Osteoblast (primary cell): ENCODE measurements around the gene LILRB5. TPM values are rescaled to one million over a fixed set of nuclear protein-coding genes. Genes with fewer than 3 reads are reported as not detected.
"Not testable (repeated sequence)": the region's sequence is repeated elsewhere in the genome, so short reads cannot be mapped to it uniquely, and the experiment has no call there.

ENCODE experiments used
- DNase-seq: peaks from one replicate; pipeline ENCODE4 v3.0.0; 2011; ENCODE audit warnings: low spot score, mixed read lengths; ENCODE audit not compliant: insufficient read length; ENCODE audit errors: missing footprints
- H2AFZ ChIP-seq: 2 replicates; pipeline ENCODE4 v1.6.0; 2011; ENCODE audit warnings: mild to moderate bottlenecking, low read length
- H3K27ac ChIP-seq: 2 replicates; pipeline ENCODE4 v1.5.1; 2011; ENCODE audit warnings: mild to moderate bottlenecking, low read depth, low read length, moderate library complexity
- H3K27me3 ChIP-seq: 2 replicates; pipeline ENCODE4 v1.6.0; 2012; ENCODE audit warnings: mild to moderate bottlenecking, control low read depth, inconsistent platforms, low read length, moderate library complexity; ENCODE audit not compliant: insufficient read depth
- H3K36me3 ChIP-seq: 2 replicates; pipeline ENCODE4 v1.5.1; 2011; ENCODE audit warnings: mild to moderate bottlenecking, low read length, control low read depth, moderate library complexity; ENCODE audit not compliant: insufficient read depth
- H3K4me1 ChIP-seq: 2 replicates; pipeline ENCODE4 v1.5.1; 2011; ENCODE audit warnings: mild to moderate bottlenecking, low read length, control low read depth, moderate library complexity; ENCODE audit not compliant: insufficient read depth
- H3K4me2 ChIP-seq: 2 replicates; pipeline ENCODE4 v1.6.0; 2011; ENCODE audit warnings: mild to moderate bottlenecking, low read length; ENCODE audit not compliant: insufficient read depth
- H3K4me3 ChIP-seq: fragments of 200-600 bp; sonication (generic); 3 replicates; pipeline ENCODE4 v1.5.1; 2012; ENCODE audit warnings: mild to moderate bottlenecking, low read length, inconsistent platforms; ENCODE audit not compliant: insufficient read depth
- H3K79me2 ChIP-seq: 2 replicates; pipeline ENCODE4 v1.6.0; 2012; ENCODE audit warnings: mild to moderate bottlenecking, low read length, control low read depth, inconsistent platforms; ENCODE audit not compliant: insufficient read depth
- H3K9me3 ChIP-seq: 2 replicates; pipeline ENCODE4 v1.5.1; 2011; ENCODE audit warnings: low read depth, low read length, control low read depth
- H4K20me1 ChIP-seq: 2 replicates; pipeline ENCODE4 v1.6.0; 2012; ENCODE audit warnings: mild to moderate bottlenecking, low read length, control low read depth; ENCODE audit not compliant: insufficient read depth
- CTCF ChIP-seq: IDR thresholded peaks from 2 replicates; pipeline ENCODE4 v1.5.1; 2011; ENCODE audit warnings: mild to moderate bottlenecking, low read depth, low read length, moderate library complexity; ENCODE audit errors: extremely low read depth
- total RNA-seq: library from RNA; depleted of rRNA; stranded (reverse); fragments of >200 nt; gene quantifications from 2 replicates; pipeline ENCODE4 v1.2.3, GENCODE V29; 2012

LILRB5 gene
- total RNA-seq, 1 donor = not detected

GRCh38 chr19:54248016-54248601 is 9.0 kb downstream of the LILRB5 start:
- H3K27ac ChIP-seq = no peak overlapping the region
- TF ChIP-seq CTCF = no peak
- peak overlapping the region; percentile 39 for H3K4me3 ChIP-seq
- no peaks in the 10 kb centered on the region for H4K20me1 ChIP-seq
- peak; percentile 79 for DNase-seq
- peaks cover 7% of the 10 kb centered on the region for H3K27me3 ChIP-seq
- no peaks in the 10 kb centered on the region for H3K9me3 ChIP-seq
- H2AFZ ChIP-seq = peak overlapping the region; percentile 58
- H3K4me2 ChIP-seq = peak overlapping the region; percentile 69
- peaks cover 3% of the 10 kb centered on the region for H3K4me1 ChIP-seq
- H3K79me2 ChIP-seq = no peaks in the 10 kb centered on the region
- H3K36me3 ChIP-seq = no peaks in the 10 kb centered on the region

GRCh38 chr19:54247106-54247930 is 9.8 kb downstream of the LILRB5 start:
- Histone ChIP-seq H2AFZ (peak overlapping the region; percentile 58), H3K79me2 (no peaks in the 10 kb centered on the region), H4K20me1 (no peaks in the 10 kb centered on the region), H3K27ac (no peak overlapping the region), H3K4me3 (peak overlapping the region; percentile 39), H3K36me3 (no peaks in the 10 kb centered on the region), H3K4me2 (peak overlapping the region; percentile 69), H3K9me3 (no peaks in the 10 kb centered on the region), H3K27me3 (no peaks in the 10 kb centered on the region), H3K4me1 (peaks cover 3% of the 10 kb centered on the region)
- TF ChIP-seq CTCF = no peak
- peak; percentile 80 for DNase-seq

GRCh38 chr19:54245936-54246335 is 11.1 kb downstream of the LILRB5 start:
- Histone ChIP-seq H3K79me2 (no peaks in the 10 kb centered on the region), H3K4me3 (no peak overlapping the region), H2AFZ (no peak overlapping the region), H3K36me3 (no peaks in the 10 kb centered on the region), H3K27ac (no peak overlapping the region), H3K4me1 (peaks cover 3% of the 10 kb centered on the region), H4K20me1 (no peaks in the 10 kb centered on the region), H3K27me3 (no peaks in the 10 kb centered on the region), H3K4me2 (no peak overlapping the region), H3K9me3 (no peaks in the 10 kb centered on the region)
- DNase-seq = peak; percentile 35
- no peak for TF ChIP-seq CTCF

GRCh38 chr19:54243809-54244208 is 13.3 kb downstream of the LILRB5 start:
- not testable (repeated sequence) for H3K27ac ChIP-seq, H3K4me3 ChIP-seq, H3K9me3 ChIP-seq, H2AFZ ChIP-seq, H3K79me2 ChIP-seq, H3K4me2 ChIP-seq, H4K20me1 ChIP-seq, DNase-seq, H3K4me1 ChIP-seq, H3K27me3 ChIP-seq, H3K36me3 ChIP-seq

- not testable (repeated sequence) for H2AFZ ChIP-seq, H3K9me3 ChIP-seq, H3K79me2 ChIP-seq, H3K27me3 ChIP-seq, H3K27ac ChIP-seq, H4K20me1 ChIP-seq, DNase-seq, H3K4me1 ChIP-seq, H3K4me3 ChIP-seq, H3K4me2 ChIP-seq, H3K36me3 ChIP-seq
Measured at GRCh38 chr19:54242646-54243045, 14.4 kb downstream of the LILRB5 start, which contains the start of gene LILRA6. Gene LILRA6, minus strand, starts transcription at chr19:54242790.

- H2AFZ ChIP-seq, H3K27me3 ChIP-seq, H3K36me3 ChIP-seq, H4K20me1 ChIP-seq, H3K4me2 ChIP-seq, H3K27ac ChIP-seq, H3K4me3 ChIP-seq, H3K9me3 ChIP-seq, H3K4me1 ChIP-seq, H3K79me2 ChIP-seq, DNase-seq: not testable (repeated sequence)
Measured at GRCh38 chr19:54242234-54242633, 14.8 kb downstream of the LILRB5 start.
